Omental fat pad (tissue), 4 donors: ENCODE data around the gene C1orf159. TPM values are rescaled to one million over a fixed set of nuclear protein-coding genes. Genes with fewer than 3 reads are reported as not detected.

Experiments used
- ATAC-seq: fragments of 150-250 bp; one replicate; pipeline ENCODE4 v1.9.1; 2016; ENCODE audit warnings: mild to moderate bottlenecking, moderate library complexity; ENCODE audit not compliant: low FRiP score
- DNase-seq: peaks from one replicate; pipeline ENCODE4 v3.0.0-alpha.2; 2019; ENCODE audit warnings: low spot score
- total RNA-seq, 4 donors: library from RNA; depleted of rRNA; stranded (reverse); fragments of >200 nt; gene quantifications; one replicate each; pipeline ENCODE4 v1.1.0, GENCODE V29; 2016
- TF ChIP-seq, protein P1 (sequence below), 3 donors: fragments of 450-650 bp; IDR thresholded peaks; one replicate each; pipeline ENCODE4 v1.5.1; 2016 to 2017; ENCODE audit warnings: antibody characterized with exemption in 3 of 3, mild to moderate bottlenecking in 3 of 3, moderate library complexity in 2 of 3

Gene C1orf159
- total RNA-seq, 4 donors from 2014 or later = 5.6 to 12.0 (median 9.5) TPM

DNA sequence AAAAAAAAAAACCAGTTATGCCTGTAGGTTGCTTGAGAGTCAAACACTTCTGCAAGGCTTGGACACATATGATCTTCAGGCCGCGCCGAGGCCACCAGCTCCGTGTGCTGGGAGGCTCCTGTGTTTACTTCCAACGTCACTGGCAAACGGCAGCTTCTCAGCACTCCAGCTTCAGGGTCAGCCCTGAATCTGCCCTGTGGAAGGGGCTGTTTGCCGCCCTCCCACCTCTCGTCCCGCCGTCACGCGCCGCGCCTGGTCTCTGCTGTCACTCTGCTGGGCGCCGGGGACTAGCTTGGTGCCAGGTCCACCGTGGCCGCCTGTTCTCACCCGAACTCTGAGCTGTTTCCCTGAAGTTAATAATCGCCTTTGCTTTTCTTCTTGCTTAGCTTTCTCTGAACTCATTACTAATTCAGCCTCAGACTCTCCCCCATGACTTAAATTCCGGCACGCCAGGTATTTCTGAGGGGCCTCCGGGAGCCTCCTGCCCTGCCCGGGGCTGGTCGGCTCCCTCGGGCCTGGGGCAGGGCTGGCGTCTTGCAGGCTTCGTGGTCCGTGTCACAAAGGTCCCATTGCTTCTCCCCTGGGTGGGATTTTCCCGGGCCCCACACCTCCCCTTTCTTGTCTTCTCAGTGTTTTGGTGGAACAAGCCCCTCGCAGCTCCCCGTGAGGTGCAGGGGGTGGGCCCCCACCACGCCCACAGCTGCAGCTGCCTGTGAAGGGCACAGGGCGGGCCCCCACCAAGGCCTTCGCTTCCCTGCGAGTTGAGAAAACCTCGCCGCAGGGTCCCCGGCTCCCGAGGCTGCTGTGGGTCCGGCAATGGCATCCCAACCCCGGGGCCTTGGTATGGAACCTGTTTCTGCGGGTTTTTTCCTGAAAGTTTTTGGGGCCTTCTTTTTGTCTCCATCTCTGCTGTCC is 14.6 kb upstream of the C1orf159 start:
- DNase-seq = no peak
- TF ChIP-seq, protein P1, sequence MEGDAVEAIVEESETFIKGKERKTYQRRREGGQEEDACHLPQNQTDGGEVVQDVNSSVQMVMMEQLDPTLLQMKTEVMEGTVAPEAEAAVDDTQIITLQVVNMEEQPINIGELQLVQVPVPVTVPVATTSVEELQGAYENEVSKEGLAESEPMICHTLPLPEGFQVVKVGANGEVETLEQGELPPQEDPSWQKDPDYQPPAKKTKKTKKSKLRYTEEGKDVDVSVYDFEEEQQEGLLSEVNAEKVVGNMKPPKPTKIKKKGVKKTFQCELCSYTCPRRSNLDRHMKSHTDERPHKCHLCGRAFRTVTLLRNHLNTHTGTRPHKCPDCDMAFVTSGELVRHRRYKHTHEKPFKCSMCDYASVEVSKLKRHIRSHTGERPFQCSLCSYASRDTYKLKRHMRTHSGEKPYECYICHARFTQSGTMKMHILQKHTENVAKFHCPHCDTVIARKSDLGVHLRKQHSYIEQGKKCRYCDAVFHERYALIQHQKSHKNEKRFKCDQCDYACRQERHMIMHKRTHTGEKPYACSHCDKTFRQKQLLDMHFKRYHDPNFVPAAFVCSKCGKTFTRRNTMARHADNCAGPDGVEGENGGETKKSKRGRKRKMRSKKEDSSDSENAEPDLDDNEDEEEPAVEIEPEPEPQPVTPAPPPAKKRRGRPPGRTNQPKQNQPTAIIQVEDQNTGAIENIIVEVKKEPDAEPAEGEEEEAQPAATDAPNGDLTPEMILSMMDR (IDR thresholded peaks at IDR 0.05) = no peak
- no peak for ATAC-seq

DNA sequence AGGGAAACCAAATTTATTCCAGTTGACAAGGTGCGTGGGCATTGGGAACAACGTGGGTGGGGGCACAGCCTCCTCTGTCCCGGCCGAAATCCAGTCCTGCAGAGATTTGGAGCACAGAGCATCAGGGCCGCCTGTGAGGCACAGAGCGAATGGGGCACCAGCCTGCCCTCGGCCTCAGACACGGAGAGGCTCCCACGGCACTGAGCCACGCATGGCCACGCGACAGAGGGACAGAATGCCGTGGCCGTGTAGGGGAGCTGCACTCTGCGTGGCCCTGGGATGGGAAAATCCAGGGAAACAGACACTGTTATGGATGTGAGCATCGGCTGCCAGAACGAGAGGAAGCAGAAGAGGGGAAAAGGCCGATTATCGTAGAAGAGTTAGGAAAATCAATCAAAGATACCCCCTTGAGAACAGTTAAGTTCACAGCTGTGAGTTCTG is 13.5 kb upstream of the C1orf159 start:
- TF ChIP-seq, protein P1 (IDR thresholded peaks at IDR 0.05) = no peak
- DNase-seq = no peak
- ATAC-seq = peak; percentile 34

DNA sequence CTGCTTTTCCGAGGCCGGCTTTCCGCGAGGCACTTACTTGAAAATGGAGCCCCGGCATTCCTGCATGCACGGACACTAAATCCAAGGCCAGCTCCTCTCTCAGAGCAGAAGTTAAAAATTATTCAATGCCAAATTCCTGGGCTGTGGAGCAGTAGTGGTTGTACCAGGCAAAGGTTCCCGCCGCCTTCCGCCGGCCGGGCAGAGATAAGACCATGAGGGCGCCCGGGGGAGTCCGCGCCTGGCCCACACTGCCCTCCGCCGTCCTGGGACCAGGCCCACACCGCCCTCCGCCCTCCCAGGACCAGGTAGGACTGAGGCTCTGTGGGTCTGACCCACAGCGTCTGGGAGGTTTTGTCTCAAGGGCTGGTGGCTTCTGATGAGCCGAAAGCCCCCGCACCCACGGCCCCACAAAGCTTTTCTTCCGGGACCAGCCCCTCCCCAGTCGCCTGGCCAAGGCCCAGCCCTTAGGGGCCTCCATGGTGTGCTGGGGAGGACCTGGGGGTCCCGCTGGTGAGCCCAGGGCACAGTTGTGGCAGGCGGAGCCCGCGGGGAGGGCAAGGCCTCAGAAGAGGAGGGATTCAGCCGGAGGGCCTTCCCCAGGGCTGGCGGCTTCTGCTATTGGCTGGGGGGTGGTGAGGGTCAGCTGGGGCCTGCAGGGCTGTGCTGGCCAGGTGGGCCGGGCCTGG is 12.7 kb upstream of the C1orf159 start:
- ATAC-seq (peak; percentile 57), DNase-seq (no peak)
- TF ChIP-seq, protein P1 (IDR thresholded peaks at IDR 0.05) = no peak

DNA sequence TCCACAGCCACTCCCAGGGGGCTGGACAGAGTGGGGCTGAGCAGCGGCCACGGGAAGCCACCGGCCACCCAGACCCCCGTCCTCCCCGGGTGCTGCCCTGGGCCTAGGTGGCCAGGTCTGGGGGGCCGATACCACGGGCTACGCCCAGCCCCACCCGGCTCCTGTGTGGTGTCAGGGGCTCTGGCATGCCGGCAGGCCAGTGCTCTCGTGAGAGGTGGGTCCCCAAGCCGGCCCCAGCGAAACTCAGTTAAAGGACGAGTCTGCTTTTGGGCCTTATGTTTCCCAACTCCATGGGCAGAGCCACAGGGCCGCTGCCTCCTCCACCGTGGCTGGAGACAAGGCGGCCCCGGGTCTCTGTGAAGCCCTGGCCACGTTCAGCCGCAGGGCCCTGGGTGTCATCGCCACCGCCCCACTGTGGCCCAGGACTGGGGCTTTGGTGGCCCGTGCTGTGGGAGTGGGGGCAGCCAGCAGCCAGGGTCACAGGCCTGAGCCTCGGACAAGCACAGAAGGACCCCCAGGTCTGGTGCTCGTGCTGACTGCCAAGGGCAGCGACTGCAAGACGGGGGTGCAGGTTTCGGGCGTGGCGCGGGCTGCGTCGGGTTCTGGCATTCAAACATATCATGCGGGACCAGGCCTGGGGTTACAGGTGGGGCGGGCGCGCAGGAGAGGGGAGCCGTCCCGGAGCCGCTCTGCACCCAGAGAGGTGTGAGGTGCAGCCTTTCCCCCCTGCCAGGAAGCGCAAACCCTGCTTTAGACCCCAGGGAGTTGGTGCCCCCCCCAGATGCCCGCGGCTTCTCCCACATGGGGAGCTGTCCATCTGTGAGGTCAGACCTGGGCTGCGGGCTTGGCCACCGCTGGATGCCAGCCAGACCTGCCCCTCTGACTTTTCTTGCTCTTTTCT is 11.9 kb upstream of the C1orf159 start:
- TF ChIP-seq, protein P1 (IDR thresholded peaks at IDR 0.05) = no peak

DNA sequence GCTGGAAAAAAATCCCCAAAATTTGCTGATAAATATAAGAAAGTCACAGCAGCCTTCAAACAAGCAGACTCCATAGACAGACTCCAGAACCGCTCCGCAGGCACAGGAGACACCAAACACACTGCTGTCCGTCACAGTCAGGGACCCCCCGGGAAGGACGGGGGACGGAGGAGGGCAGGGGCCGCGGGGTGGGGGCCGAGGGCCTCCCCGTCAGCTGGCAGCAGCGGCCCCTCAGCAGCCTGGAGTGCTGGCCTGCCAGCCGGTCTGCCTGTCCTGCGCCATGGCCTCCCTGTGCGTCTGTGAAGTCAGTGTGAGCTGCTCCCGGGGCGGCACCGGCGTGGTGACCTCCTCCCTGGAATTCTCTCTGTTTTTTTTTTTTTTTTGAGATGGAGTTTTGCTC is 10.1 kb upstream of the C1orf159 start:
- ATAC-seq (no peak), DNase-seq (no peak)
- TF ChIP-seq, protein P1 (IDR thresholded peaks at IDR 0.05) = no peak

More for the DNA sequence above, 11.9 kb upstream of the C1orf159 start:
- DNase-seq = no peak
- peak; percentile 5 for ATAC-seq

DNA sequence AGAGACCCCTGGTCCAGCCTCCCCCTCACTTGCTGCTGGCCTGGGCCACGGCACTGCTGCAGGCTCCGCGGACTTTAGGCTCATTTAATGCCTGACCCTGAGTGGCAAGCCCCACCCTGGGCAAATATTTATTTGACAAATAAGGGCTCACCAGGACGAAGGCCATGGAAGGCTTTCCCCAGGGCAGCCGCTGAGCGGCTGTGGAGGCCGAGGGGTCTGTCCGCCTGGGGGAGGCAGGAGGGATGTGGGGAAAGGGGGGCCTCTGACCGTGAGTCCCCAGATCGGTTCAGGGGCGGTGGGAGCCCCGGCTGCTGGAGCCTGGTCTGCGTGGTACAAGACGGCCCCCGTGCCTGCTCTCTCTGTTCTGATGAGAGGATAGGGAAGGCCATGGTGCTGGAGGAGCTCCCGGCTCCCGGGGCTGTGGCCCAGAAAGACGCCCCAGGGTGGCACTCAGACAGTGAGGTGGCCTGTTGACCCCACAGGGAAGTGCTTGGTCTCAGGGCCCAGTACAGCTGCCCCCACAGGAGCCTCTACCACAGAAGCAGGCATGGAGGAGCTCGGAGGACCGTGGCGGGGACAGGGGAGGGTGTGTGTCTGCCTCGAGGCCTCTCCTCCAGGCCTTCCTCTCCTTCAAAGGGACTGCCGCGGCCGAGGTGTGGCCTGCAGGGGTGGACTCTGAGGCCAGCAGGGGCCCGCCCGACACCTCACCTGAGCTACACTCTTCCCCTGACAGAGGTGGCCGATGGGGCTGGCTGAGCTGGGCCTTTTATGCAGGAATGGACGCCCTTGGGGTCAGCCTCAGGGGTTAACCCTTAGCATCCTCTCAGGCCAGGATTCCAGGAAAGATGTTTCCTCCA is 9.1 kb upstream of the C1orf159 start:
- no peak for DNase-seq
- ATAC-seq = no peak
- TF ChIP-seq, protein P1 (IDR thresholded peaks at IDR 0.05) = no peak
